OCI-LY7 (cell line): ENCODE data around the gene ANKRD39.

Source experiments
- CTCF ChIP-seq: fragments of 200-600 bp; sonication (generic); conservative IDR thresholded peaks from 2 replicates; pipeline ENCODE4 v1.5.1; 2014; ENCODE audit warnings: mild to moderate bottlenecking, antibody characterized with exemption, low read length, moderate library complexity, mixed read lengths
- EZH2phosphoT487 ChIP-seq: fragments of 200-600 bp; sonication (generic); IDR thresholded peaks from 2 replicates; pipeline ENCODE4 v1.6.1; 2018; ENCODE audit warnings: low read depth, borderline replicate concordance, mild to moderate bottlenecking, mixed run types, antibody characterized with exemption, low read length, moderate library complexity, mixed read lengths

- TF ChIP-seq EZH2phosphoT487 (no peak), CTCF (no peak)
These were observed 20.4 kb upstream of the ANKRD39 start for GRCh38 chr2:96878171-96878570.
